GM18520 (cell line): ENCODE results near the gene PRUNE2.
"Not testable (repeated sequence)": the region's sequence is repeated elsewhere in the genome, so short reads cannot be mapped to it uniquely, and the experiment has no call there.

Experiments used
- ATAC-seq: cut with Tn5 transposase; IDR thresholded peaks from one replicate; pipeline ENCODE4 v1.9.1; 2021; ENCODE audit not compliant: unreplicated experiment

The PRUNE2 gene

GRCh38 chr9:76799473-76799872 is 106.4 kb downstream of the PRUNE2 start:
- ATAC-seq = no peak

GRCh38 chr9:76798527-76798926 is 107.4 kb downstream of the PRUNE2 start:
- ATAC-seq = no peak

GRCh38 chr9:76796296-76796695 is 109.6 kb downstream of the PRUNE2 start:
- no peak for ATAC-seq

- ATAC-seq = no peak
Measured at GRCh38 chr9:76793784-76794431, 112.0 kb downstream of the PRUNE2 start.

- ATAC-seq = no peak
Measured at GRCh38 chr9:76789840-76790239, 116.1 kb downstream of the PRUNE2 start.

- ATAC-seq = no peak
Measured at GRCh38 chr9:76787677-76788076, 118.2 kb downstream of the PRUNE2 start.

- ATAC-seq = no peak
Measured at GRCh38 chr9:76785501-76785900, 120.4 kb downstream of the PRUNE2 start.

GRCh38 chr9:76784881-76785280 is 121.0 kb downstream of the PRUNE2 start:
- no peak for ATAC-seq

- no peak for ATAC-seq
Measured at GRCh38 chr9:76772686-76773445, 133.0 kb downstream of the PRUNE2 start.

- no peak for ATAC-seq
Measured at GRCh38 chr9:76766126-76766525, 139.8 kb downstream of the PRUNE2 start.

- no peak for ATAC-seq
Measured at GRCh38 chr9:76764138-76764537, 141.8 kb downstream of the PRUNE2 start, which contains the start of gene PCA3. Gene PCA3, plus strand, starts transcription at chr9:76764438.

- no peak for ATAC-seq
Measured at GRCh38 chr9:76761448-76761847, 144.5 kb downstream of the PRUNE2 start.

GRCh38 chr9:76759732-76760131 is 146.2 kb downstream of the PRUNE2 start:
- ATAC-seq = no peak

- no peak for ATAC-seq
Measured at GRCh38 chr9:76758476-76758875, 147.4 kb downstream of the PRUNE2 start.

GRCh38 chr9:76756941-76757673 is 148.8 kb downstream of the PRUNE2 start:
- ATAC-seq = no peak

- ATAC-seq = no peak
Measured at GRCh38 chr9:76756268-76756640, 149.7 kb downstream of the PRUNE2 start.

- ATAC-seq = no peak
Measured at GRCh38 chr9:76751001-76751400, 154.9 kb downstream of the PRUNE2 start.

- ATAC-seq = no peak
Measured at GRCh38 chr9:76744336-76744735, 161.6 kb downstream of the PRUNE2 start.

GRCh38 chr9:76743931-76744330 is 162.0 kb downstream of the PRUNE2 start:
- ATAC-seq = no peak

GRCh38 chr9:76742890-76743289 is 163.0 kb downstream of the PRUNE2 start:
- not testable (repeated sequence) for ATAC-seq

GRCh38 chr9:76741524-76741923 is 164.4 kb downstream of the PRUNE2 start:
- ATAC-seq = no peak

- no peak for ATAC-seq
Measured at GRCh38 chr9:76738402-76738801, 167.5 kb downstream of the PRUNE2 start.
